Activated gamma-delta T cell treated with anti-CD3 and anti-CD28 coated beads, Interleukin-2, amount 50 U/mL, for 16 hours (primary cell): ENCODE measurements around the gene MYH13.

ENCODE experiments used
- DNase-seq: peaks from one replicate; pipeline ENCODE4 v3.0.0-alpha.2; 2020; ENCODE audit warnings: low read depth

The MYH13 gene

DNA sequence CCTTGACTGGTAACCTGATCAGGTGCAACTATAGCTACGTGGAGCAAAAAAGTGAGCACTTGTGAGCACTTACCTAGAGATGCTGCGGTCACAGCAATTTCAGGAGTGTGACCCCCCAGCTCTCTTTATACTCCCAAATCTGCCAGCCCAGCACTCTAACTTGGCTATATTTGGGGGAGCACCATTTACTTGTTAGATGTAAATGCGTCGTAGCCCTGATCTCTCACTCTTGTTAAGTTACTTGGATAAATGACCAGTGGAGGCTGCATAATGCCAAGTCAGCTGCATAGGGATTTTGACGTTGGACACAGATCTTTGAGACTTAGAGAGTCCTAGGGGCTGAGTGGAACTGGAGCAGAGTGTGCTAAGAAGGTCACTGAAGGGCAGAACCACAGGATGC lies at the start of gene MYH13:
Gene MYH13 (minus strand): TSS at position 101 of the 400 bp plus-strand sequence. CDS start 8,476 bp downstream, outside the sequence.
- DNase-seq: no peak

DNA sequence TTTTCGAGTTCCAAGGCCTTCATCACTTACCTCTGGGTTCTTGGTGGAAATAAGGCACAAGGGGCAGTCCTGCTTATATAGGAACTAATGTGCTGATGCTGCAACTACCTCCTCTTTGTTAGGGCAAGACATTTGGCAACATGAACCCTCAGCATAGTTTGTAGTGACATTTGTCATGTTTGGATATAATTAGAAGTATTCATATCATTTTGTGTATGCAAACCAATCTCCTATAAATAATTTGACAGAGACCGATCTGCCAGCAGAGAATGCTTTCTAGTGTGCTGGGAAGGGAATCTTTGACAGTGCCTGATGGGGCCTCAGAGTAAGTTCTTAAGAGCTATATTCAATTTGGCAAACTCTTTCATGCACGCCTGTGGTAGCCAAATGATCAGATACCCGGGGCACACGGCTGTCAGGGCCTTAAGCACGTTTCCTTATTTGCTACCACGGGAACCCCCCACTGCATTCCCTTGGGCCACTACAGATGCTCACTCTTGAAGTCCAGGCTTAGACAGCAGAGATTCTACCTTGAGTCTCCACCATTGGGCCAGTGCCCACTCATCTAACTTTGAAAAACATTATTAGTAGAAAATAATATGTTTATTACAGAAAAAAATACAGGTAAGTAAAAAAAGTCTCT lies 49.2 kb upstream of the MYH13 start, which contains the start of gene MYH8:
Gene MYH8 (minus strand): TSS at position 51 of the 643 bp plus-strand sequence. CDS start 1,723 bp downstream, outside the sequence.
- DNase-seq: no peak

DNA sequence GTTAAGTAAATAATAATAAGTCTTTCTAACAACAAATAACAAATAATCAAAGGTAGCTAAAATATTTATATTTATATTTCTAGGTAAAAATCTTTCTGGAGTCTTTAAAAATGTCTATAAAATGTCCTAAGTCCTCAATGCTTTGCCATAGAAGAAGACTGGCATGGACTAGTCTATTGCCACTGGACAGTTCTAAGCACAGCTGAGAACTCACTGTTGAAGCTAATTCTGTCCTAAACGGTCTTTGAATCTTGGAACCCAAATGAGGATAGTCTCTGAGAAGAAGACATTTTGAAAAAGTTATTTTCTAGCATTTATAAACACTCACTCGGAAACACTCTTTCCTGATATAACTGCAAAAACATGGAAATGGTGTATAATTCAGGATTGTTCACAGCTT lies 48.4 kb upstream of the MYH13 start:
- DNase-seq: no peak

DNA sequence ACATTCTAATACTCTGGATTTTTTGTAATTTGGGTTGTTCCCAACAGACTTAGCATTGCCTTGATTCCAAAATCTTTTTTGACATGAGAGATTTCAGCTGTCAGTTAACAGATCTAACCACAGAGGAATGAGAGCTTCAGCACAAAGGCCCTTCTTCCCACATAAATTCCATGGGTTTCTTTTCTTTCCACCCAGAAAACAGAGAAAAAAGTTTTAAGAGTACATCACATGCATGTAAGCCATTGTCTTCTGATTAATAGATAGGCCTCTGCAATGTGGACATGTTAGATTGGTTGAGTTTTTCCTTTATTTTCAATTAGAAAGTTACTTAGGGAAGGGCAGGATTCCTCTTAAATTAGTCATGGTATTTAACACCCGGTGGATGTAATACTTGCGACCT lies 48.0 kb upstream of the MYH13 start:
- DNase-seq: no peak

DNA sequence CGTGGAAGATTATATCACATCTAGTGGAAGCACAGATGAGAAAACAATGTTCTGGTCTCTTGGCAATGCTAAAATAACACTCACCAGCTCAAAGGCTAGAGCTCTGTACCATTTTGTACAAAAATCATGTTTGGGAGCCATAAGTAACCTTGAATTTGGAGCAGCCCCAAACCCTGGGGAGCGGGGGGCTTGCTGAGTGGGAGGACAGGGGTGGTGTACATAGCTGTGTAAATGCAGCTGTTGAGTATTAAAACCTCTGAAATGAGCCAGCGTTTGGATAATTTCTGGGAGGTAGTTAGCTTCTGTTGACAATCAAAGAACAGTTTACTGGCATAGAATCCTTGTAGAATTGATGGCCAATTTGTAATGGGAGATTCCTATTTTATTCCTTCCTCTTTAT lies 44.6 kb upstream of the MYH13 start:
- no peak for DNase-seq

DNA sequence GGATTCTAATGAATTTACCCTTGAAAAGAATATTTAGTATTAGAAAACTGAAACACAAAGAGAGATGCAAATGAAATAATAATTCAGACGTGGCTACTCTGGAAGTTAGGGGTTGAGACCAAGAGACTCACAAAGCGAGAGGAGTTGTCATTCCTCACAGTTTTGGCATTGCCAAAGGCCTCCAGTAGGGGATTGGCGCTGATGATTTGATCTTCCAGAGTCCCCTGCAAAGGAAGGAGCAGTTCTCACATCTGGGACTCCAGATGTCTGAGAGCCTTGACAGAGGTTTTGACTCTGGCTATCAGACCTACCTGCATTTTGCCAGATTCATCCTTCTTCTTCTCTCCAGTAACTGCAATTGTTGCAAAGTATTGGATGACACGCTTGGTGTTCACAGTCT lies 42.4 kb upstream of the MYH13 start:
- DNase-seq: no peak

DNA sequence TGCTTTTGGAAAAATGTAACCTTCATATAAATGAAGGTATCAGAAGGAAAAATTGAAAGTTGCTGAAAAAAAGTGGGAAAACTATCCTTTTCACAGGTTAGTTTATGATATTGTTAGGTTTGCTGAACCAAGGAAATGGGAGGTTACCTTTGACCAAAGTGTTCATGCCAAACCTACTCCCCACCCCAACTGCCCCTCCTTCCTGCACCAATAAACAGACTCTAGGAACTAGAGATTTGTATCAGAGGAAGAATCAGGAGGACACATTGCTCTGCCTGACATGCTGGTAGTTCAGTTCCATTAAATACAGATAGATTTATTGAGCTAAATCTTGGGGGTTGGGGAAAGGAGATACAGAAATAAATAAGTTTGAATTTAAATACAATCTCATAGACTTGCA lies 30.8 kb upstream of the MYH13 start:
- no peak for DNase-seq

DNA sequence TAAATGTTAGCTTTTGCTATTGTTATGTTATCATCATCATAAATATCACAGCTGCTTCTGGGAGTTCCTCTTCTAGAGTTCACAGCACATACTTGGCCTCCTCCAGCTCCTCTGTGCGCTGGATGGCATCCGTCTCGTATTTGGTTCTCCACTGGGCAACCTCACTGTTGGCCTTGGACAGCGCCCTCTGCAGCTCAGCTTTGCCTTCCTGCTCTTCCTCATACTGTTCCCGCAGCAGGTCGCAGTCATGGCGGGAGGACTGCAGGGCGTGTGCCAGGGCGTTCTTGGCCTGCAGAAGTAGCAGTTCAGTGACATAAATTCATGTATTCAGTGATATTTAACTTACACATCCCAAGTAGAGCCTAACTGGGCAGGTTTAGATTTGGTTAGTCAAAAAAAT lies 25.5 kb upstream of the MYH13 start:
- DNase-seq: no peak

DNA sequence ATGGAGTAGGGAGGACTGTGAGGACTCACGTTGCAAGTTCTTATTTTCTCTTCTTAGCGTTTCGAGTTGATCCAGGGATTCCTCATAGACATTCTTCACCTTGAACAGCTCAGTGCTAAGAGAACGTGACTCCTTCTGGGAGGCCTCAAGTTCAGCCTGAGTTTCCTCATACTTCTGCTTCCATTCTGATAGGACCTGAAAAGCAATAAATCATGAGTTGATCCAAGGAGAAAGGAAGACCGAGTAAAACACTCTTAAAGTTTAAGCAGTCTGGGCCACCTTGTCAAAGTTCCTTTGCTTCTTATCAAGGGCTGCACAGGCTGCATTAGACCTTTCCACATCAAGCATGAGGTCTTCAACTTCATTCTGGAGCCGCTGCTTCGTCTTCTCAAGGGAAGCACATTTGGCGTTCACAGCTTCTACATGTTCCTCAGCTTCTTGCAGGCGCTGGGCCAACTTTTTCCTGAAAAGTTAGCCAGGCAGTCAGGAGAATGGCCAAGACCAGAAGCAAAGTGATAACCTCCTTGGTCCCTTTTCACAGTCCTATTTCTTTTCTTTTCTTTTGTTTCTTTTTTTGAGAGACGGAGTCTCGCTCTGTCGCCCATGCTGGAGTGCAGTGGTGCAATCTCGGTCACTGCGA lies 23.8 kb upstream of the MYH13 start:
- no peak for DNase-seq

DNA sequence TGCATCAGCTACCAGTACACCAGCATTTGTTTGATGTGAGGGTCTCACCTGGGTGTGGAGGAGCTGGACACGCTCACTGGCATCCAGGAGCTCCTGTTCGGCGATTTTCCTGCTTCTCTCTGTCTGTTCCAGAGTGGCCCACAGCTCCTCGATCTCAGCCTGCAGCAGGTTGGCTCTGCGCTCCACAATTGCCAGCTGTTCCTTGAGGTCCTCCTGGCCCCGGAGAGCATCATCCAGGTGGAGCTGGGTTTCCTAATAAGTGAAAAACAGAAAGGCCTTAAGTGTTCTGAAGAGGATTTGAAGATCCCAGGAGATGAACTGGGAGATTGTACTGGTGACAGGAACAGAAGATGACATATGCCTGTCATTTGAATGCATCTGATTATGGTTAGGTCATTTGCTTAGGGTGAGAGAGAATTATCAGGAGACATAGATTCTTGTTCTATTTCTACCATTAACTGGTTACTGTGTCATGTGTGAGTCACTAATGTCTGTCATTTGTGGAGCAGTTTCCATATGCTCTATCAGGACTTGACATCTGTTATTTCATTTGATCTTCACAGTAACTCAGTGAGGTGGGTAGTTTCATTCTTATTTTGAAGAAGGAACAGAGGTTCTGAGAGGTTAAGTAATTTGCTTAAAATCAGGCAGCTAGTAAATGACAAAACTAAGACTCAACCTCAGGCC lies 21.5 kb upstream of the MYH13 start:
- no peak for DNase-seq

DNA sequence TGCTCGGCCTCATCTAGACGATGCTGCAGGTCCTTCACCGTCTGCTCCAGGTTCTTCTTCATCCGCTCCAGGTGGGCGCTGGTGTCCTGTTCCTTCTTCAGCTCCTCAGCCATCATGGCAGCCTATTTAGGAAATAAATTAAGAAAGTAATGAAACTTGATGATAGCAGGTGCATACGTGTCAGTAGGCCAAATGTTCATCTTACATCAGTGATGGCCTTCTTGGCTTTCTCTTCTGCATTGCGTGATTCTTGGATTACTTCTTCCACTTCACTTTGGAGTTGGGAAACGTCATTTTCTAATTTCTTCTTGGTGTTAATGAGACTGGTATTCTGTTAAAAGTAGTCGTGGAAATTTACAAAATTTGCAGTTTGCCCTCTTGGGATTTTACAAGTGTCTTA lies 20.1 kb upstream of the MYH13 start:
- DNase-seq: no peak

DNA sequence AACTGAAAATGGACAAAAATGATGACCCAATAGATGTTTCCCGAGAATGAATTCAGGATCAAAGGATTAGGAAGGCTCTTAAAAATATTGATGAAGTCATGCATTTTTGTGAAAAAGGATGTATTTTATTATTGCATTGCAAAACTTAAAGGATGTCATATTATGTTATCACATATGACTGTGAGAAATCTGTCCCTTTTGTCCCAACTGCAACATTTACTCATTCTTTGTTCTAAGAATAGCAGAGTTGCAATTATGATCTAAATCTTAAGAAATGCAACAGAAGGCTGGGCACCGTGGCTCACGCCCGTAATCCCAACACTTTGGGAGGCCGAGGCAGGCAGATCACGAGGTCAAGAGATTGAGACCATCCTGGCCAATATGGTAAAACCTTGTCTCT lies 13.1 kb upstream of the MYH13 start:
- DNase-seq: no peak

DNA sequence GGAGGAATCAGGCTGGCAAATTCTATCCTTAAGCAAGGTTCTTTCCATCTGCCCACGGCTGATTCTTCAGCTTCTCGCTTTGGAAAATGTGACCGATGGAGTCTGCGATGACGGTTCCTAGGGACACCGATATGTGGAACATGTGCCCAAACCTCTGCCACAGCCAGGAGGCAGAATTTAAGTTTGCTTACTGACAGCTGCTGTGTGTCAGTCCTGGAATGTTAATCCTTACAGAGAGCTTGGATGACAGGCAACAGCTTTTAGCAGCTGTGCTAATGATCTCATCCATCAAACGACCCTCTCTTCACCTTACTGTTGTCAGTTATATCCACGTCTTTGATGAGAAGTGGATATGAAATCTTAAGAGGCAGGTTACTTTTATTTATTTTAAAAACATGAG lies 11.4 kb upstream of the MYH13 start:
- DNase-seq: no peak

DNA sequence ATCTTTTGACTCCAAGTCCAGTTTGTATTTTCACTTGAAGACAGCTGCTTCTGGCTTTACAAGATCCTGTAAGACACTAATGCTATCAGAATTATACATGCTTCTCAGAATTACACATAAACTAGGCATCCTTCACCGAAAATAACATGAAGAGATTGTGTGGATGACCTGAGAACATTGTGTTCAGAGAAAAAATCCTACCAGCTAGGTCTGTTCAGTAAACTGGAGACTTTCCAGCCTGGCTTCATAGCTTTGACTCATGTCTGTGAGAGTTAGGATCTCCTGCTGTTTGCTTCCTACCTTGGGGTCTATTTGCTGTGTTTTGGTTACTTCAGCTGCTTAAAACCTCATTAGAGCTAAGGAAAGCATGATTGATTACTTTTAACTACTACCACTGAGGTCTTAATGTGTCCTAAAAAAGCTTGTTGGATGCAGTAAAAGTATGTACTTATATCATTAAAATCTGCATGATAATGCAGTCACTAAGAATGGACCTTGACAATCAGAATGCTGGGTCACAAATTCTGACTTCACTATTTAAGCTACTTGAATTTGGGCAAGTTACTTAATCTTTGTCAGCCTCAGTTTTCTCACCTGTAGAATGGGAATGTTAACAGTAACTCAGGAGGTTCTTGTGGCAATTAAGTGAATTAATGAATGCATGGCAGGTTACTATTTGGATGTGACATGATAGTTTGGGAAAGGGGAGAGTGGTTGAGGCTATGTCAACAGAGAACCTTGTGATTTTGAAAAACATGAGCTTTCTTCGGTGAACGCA lies 8.0 kb upstream of the MYH13 start:
- DNase-seq: no peak

DNA sequence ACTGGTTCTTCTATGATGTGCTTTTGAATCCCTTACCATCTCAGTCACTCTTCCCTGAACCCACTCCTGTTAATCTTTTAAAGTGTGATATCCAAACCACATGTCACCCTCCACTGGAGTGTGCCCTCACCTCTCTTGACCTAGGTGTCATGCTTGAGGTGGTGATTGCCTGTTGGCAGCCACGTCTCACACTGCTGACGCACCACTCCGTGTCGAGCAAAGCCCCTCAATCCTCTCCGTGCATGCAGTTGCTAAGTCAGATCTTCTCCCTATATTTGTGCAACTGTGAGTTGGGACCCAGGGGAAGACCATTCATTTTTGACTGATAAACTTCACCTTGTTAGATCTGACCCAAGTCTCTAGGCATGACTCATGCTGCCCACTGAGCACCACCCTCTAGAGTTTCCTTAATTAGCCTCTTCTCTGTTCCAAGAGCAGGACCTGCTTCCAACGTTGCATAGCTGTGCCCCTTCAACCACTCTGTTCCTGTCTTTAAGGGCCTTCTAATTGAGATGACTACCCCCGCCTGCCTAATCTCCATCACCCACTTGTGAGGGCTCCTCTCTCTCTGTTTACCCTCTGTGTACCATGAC lies 2.7 kb downstream of the MYH13 start:
- DNase-seq: no peak

DNA sequence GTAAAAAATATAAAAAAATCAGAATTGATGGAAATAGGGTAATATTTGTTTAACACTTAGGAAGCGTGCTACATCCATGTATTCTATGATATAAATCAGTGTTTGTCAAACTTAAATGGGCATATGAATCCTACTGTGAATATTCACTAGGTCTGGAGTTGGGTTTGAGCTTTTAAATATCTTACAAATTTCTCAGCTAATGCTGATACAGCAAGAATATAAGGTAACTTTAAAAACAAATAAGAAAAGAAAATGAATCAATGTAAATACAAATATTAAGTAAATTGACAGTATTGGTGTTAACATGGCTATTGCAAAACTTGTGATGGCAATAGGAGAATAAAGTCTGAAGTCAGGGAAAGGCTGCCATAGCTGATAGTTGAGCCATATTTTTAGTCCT lies 3.6 kb downstream of the MYH13 start:
- DNase-seq: no peak

DNA sequence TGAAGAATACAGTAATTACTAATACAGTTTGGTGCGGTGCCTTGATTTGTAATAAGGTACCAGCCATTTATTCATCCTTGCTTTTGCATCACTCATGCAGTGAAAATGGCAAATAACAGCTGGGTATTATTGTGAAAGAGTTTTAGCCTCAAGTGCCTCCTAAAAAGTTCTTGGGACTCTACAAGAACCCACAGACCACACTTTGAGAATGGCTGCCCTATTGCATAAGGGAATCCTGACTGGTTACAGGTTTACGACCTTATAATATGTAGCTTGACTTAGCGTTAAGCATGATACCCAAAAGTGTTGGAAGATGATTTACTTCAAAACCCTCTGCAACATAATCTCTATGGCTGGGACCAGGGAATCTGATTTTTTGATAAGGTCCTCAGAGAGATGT lies 4.2 kb downstream of the MYH13 start:
- no peak for DNase-seq

DNA sequence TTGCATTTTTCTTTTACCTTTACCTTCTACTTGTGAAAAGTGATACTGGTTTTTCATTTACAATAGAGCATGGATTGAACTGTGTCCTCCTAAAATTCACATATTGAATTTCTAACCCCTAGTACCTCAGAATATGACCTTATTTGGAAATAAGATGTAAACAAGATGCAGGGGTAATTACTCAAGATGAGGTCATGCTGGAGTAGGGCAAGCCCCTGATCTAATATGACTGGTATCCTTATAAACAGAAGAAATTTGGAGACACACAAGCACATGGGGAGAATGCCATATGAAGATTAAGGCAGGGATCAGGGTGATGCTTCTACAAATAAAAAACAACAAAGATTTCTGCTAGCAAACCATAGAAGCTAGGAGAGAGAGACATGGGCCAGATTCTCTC lies 12.2 kb downstream of the MYH13 start:
- no peak for DNase-seq

DNA sequence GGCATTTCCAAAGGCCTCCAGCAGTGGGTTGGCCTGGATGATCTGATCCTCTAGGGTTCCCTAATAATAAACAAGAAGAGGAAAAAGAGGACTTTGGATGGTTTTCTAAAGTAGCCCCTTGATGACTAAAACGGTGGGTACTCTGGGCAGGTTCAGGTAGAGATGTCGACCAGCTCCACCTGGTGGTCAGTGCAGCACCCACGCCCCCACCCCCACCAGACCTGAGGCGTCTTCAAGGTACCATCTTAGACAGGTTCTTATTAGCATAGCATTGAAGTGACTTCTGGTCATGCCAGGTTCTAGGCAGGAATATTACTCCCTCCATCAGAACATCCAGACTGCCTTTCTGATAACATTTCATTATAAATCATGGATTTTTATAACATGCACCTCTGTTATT lies 15.0 kb downstream of the MYH13 start:
- DNase-seq: peak; percentile 35

DNA sequence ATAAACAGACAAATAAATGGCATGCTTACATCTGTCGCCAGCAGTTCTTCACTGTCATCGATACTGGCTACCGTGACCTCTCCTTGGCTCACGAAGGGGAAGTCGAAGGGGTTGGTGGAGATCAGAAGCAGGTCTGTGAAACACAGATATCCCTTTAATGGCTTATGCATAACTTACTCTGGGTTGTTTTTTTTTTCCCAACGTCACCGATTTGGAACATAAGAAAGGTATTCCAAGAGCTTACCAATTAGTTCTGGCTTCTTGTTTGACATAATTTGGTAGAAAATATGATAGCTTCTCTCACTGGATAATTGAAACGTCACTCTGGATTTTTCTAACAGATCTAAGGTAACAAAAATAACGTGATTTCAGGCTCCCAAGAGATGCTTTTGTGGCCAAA lies 18.2 kb downstream of the MYH13 start:
- no peak for DNase-seq

DNA sequence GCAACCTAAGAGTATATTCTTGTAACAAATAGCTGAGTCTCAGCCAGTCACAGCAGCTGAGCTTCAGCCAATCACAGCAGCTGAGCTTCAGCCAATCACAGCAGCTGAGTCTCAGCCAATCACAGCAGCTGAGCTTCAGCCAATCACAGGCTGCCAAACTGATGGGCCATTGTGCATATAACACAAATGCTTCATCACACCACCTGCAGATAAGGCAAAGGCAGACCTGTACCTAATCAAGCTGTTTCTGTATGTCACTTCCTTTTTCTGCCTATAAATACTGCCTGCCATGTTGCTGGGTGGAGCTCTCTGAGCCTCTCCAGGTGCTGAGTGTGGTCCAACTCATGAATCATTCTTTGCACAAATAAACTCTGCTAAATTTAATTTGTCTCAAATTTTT lies 19.9 kb downstream of the MYH13 start:
- DNase-seq: no peak

DNA sequence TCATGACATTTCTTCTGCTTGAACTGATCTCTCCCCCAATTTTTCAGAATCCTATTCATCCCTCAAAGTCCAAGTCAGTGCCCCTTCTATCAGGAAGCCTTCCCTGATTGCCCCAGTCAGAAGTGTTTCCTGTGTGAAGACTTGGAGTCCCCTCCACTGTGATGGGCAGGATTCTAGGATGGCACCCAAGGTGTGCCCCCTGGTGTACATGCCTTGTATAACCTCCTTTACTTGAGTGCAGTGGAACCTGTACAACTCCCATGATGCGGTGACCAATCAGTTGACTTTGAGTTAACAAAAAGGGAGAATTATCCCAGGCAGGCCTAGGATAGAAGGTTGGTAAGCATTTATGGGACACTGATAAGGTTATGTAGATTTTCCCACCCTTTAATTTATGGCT lies 23.4 kb downstream of the MYH13 start:
- DNase-seq: no peak
